ENCODE measurements around the gene CHTF8.

The CHTF8 gene

DNA sequence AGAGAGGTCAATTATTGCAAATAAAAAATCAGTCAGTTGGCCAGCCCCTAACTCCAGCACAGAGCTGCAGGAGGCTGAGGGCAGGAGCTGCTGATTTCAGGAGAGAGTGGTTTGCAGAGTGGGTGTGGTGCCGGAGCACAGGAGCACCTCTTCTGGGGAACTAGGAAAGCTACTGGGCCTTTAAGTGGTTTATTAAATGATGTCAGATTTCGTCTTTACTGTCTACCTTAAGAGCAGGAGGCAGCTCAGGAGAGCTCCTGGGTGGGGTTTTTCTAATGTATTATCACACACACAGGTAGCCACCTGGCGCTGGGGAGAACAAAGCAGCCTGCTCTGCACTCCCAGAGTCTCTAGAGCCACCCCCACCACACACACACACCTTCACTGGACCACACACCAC, 38.4 kb downstream of the CHTF8 start:
- no peaks in the 10 kb centered on the region for H3K9me3 ChIP-seq (ENCODE audit: low read depth, low read length)
- no peaks in the 10 kb centered on the region for H3K36me3 ChIP-seq (ENCODE audit: insufficient read depth, low read length)
- no peak overlapping the region for H3K9ac ChIP-seq (ENCODE audit: insufficient read length)
- no peak for DNase-seq (ENCODE audit: low read depth, low spot score)
- no peak overlapping the region for H3K27ac ChIP-seq
- no peak for TF ChIP-seq EZH2 (IDR thresholded peaks at IDR 0.05)
- TF ChIP-seq FOXP2 (optimal IDR thresholded peaks at IDR 0.05; ENCODE audit: control extremely low read depth, extremely low read length, insufficient read depth) = no peak
- no peak for TF ChIP-seq POLR2AphosphoS5 (IDR thresholded peaks at IDR 0.05; ENCODE audit: borderline replicate concordance, low read depth, low read length)
- no peak overlapping the region for H3K4me3 ChIP-seq

DNA sequence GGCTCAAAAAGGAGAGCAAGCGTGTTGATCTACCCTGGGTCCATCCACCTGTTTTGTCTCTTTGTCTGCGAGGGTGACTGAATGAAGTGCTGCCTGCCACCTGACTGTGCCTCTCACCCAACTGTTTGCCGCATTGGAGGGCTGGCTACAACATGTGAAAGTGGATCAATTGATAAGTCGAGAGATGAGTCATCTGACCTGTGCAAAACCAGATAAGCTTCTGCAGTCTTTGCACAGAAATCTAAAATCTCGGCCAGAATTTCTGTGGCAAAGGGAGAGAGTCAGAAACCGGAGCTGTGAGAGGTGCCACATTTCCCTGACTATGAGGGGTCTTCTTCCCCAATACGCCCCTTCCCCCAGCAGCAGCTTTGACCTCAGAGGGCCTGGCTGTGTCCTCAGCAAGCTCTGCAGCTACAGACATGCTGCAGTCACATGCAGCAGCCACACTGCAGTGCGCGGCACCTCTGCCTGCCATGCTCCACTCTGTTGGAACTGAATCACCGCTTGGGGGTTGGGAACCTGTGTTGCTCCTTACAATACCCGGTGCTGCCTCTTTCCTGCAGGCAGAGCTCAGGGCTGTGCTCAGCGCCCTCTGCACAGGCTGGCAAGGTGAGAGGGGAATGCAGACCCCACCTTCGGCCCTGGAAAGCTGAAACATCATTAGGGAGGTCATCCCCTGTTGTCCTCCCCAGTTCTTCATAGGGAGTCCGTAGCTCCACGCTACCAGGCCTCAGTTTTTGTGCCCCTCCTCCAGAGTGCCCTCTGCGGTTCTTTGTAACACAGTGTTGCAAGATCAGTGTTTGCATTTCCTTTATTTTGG, 43.1 kb downstream of the CHTF8 start:
- H3K27ac ChIP-seq = no peak overlapping the region
- DNase-seq (ENCODE audit: low read depth, low spot score) = no peak

DNA sequence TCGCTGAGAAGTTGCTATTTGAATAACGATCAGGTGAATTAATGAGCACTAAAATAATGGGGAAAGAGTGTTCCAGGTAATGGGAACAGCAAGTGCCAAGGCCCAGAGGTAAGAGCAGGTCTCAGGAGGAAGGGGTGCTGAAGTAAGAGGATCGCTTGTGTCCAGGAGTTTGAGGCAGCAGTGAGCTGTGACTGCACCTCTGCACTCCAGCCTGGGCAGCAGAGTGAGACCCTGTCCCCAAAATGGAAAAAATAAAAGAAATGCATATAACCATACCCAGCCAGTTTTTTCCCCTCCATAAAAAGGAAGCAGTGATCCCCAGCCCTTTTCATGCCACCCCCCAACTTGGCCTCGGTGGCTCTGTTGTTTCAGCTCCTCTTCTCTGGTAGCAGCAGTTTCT, 43.7 kb downstream of the CHTF8 start:
- Histone ChIP-seq H3K9ac (ENCODE audit: insufficient read length) (no peak overlapping the region), H3K9me3 (ENCODE audit: low read depth, low read length) (no peaks in the 10 kb centered on the region), H3K4me3 (no peak overlapping the region), H3K27ac (no peak overlapping the region), H3K36me3 (ENCODE audit: insufficient read depth, low read length) (no peaks in the 10 kb centered on the region)
- TF ChIP-seq FOXP2 (optimal IDR thresholded peaks at IDR 0.05; ENCODE audit: control extremely low read depth, extremely low read length, insufficient read depth) (no peak), POLR2AphosphoS5 (IDR thresholded peaks at IDR 0.05; ENCODE audit: borderline replicate concordance, low read depth, low read length) (no peak), EZH2 (IDR thresholded peaks at IDR 0.05) (no peak)
- no peak for DNase-seq (ENCODE audit: low read depth, low spot score)

More for the DNA sequence above, 43.1 kb downstream of the CHTF8 start:
- no peak for TF ChIP-seq POLR2AphosphoS5 (IDR thresholded peaks at IDR 0.05; ENCODE audit: borderline replicate concordance, low read depth, low read length)
- H3K9me3 ChIP-seq (ENCODE audit: low read depth, low read length) = no peaks in the 10 kb centered on the region
- H3K9ac ChIP-seq (ENCODE audit: insufficient read length) = no peak overlapping the region
- H3K4me3 ChIP-seq = no peak overlapping the region
- no peaks in the 10 kb centered on the region for H3K36me3 ChIP-seq (ENCODE audit: insufficient read depth, low read length)

DNA sequence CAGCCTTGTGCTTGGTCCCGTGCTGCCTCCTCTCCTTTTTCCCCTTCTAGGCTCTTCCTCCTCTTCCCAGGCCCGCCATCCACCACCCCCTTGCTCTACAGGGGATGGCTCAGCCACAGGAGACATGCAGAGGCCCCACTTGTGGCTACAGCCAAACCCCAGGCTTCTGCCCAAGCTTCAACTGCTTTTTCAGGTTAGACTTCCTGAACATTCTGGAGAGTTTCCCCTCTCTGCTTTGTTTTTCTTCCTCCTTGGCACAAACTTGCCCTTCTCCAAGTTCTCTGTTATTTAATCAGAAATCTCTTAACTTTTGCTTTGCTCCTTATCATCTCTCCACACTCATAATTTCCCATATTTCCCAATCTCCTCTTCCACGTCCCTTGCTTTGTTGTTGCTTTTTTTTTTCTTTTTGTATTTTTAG, 45.2 kb downstream of the CHTF8 start:
- Histone ChIP-seq H3K9me3 (ENCODE audit: low read depth, low read length) (no peaks in the 10 kb centered on the region), H3K36me3 (ENCODE audit: insufficient read depth, low read length) (no peaks in the 10 kb centered on the region), H3K4me3 (no peak overlapping the region), H3K9ac (ENCODE audit: insufficient read length) (no peak overlapping the region), H3K27ac (no peak overlapping the region)
- no peak for DNase-seq (ENCODE audit: low read depth, low spot score)
- TF ChIP-seq POLR2AphosphoS5 (IDR thresholded peaks at IDR 0.05; ENCODE audit: borderline replicate concordance, low read depth, low read length) = no peak
- no peak for TF ChIP-seq FOXP2 (optimal IDR thresholded peaks at IDR 0.05; ENCODE audit: control extremely low read depth, extremely low read length, insufficient read depth)
- TF ChIP-seq EZH2 (IDR thresholded peaks at IDR 0.05) = no peak

DNA sequence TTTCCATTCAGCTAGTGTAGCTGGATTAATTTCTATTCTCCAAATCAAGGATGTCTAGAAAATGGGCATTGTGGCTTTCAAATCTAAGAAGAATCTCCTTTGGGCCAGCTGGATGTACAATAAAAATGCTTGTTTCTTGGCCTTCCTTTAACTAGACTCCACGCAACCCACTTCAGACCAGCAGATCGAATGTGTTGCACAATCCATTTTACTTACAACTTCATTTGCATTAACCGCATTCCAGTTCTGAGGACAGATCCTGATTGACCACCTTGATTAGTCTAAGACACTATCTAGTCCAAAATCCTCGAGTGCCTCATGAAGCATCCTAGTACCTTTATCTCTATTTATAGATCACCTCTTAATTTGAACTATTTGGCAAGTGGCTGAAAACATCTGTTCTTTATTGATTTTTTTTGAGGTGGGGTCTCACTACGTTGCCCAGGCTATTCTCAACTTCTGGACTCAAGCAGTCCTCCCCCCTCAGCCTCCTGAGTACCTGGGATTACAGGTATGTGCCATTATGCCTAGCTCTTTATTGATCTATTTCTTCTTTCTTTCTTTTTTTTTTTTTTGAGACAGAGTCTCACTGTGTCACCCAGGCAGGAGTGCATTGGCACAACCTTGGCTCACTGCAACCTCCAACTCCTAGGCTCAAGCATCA, 47.2 kb downstream of the CHTF8 start:
- Histone ChIP-seq H3K9me3 (ENCODE audit: low read depth, low read length) (no peaks in the 10 kb centered on the region), H3K27ac (no peak overlapping the region)
- TF ChIP-seq FOXP2 (optimal IDR thresholded peaks at IDR 0.05; ENCODE audit: control extremely low read depth, extremely low read length, insufficient read depth) (no peak), POLR2AphosphoS5 (IDR thresholded peaks at IDR 0.05; ENCODE audit: borderline replicate concordance, low read depth, low read length) (no peak), EZH2 (IDR thresholded peaks at IDR 0.05) (no peak)

DNA sequence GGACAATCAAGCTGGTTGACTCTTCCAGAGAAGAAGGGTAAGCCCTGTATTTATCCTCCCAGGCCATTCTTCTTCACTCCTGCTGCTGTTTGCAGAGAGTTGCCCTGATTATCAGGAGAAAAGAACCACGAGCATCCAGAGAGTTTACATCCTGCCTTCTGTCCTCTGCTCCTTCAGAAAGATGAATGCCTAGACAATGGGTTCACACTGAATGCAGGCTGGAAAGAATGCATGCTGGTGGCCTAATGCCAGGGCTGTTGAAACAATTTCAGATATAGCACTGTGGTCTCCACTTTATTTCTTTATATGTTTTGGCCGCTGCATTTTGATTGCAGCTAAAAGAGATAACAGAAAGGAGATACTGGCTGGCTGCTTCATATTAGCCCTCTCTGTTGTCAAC, 48.1 kb downstream of the CHTF8 start:
- no peak overlapping the region for H3K4me3 ChIP-seq
- no peak overlapping the region for H3K27ac ChIP-seq
- TF ChIP-seq FOXP2 (optimal IDR thresholded peaks at IDR 0.05; ENCODE audit: control extremely low read depth, extremely low read length, insufficient read depth) (no peak), EZH2 (IDR thresholded peaks at IDR 0.05) (no peak), POLR2AphosphoS5 (IDR thresholded peaks at IDR 0.05; ENCODE audit: borderline replicate concordance, low read depth, low read length) (no peak)
- no peaks in the 10 kb centered on the region for H3K9me3 ChIP-seq (ENCODE audit: low read depth, low read length)
- no peak for DNase-seq (ENCODE audit: low read depth, low spot score)
- H3K36me3 ChIP-seq (ENCODE audit: insufficient read depth, low read length) = no peaks in the 10 kb centered on the region
- no peak overlapping the region for H3K9ac ChIP-seq (ENCODE audit: insufficient read length)

More for the DNA sequence above, 47.2 kb downstream of the CHTF8 start:
- Histone ChIP-seq H3K4me3 (no peak overlapping the region), H3K9ac (ENCODE audit: insufficient read length) (no peak overlapping the region), H3K36me3 (ENCODE audit: insufficient read depth, low read length) (no peaks in the 10 kb centered on the region)
- no peak for DNase-seq (ENCODE audit: low read depth, low spot score)

DNA sequence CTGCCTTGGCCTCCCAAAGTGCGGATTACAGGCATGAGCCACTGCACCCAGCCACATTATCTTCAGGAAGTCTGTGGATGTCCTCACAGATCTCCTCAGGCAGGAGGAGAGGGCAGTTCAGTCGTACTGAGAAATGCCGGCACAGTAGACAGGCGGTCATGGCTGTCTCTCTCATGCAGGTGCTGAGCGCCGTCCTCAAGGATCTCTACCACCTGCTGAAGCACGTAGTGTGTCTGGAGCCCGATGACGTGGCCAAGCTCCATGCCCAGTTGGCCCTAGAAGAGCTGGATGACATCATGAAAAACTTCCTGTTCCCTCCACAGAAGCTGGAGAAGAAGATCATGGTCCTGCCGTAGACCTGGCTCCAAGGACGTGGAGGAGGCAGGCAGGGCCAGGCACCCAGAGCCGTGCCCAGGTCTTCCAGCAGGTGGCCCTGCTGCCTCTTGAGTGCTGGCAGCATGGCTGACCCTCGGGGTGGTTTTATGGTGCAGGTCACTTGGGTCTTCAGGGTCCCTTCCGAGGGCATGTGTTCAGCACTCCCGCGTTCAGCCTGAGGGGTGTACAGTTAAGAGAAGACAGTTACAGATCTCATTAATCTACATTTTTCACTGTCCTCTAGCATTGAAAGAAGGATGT, 49.0 kb downstream of the CHTF8 start:
- no peak for DNase-seq (ENCODE audit: low read depth, low spot score)
- TF ChIP-seq POLR2AphosphoS5 (IDR thresholded peaks at IDR 0.05; ENCODE audit: borderline replicate concordance, low read depth, low read length) = no peak
- TF ChIP-seq EZH2 (IDR thresholded peaks at IDR 0.05) = no peak
- TF ChIP-seq FOXP2 (optimal IDR thresholded peaks at IDR 0.05; ENCODE audit: control extremely low read depth, extremely low read length, insufficient read depth) = no peak
- Histone ChIP-seq H3K27ac (no peak overlapping the region), H3K36me3 (ENCODE audit: insufficient read depth, low read length) (no peaks in the 10 kb centered on the region), H3K9ac (ENCODE audit: insufficient read length) (no peak overlapping the region), H3K9me3 (ENCODE audit: low read depth, low read length) (no peaks in the 10 kb centered on the region), H3K4me3 (no peak overlapping the region)

DNA sequence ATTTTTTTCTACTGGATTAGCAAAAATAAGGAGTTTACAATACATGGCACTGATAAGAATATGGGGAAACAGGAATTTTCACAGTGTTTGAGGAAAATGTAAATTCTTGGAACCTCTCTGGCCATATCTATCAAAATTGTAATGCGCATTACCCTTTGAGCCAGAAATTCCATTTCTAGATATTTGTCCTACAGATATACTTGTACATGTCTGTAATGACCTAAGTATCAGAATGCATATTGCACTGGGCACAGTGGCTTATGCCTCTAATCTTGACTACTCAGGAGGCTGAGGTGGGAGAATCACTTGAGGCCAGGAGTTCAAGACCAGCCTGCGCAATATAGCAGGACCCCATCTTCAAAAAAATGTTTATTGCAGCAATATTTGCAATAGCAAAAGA, 52.7 kb downstream of the CHTF8 start:
- Histone ChIP-seq H3K36me3 (ENCODE audit: insufficient read depth, low read length) (no peaks in the 10 kb centered on the region), H3K27ac (no peak overlapping the region), H3K4me3 (no peak overlapping the region), H3K9me3 (ENCODE audit: low read depth, low read length) (no peaks in the 10 kb centered on the region), H3K9ac (ENCODE audit: insufficient read length) (no peak overlapping the region)
- TF ChIP-seq EZH2 (IDR thresholded peaks at IDR 0.05) (no peak), POLR2AphosphoS5 (IDR thresholded peaks at IDR 0.05; ENCODE audit: borderline replicate concordance, low read depth, low read length) (no peak), FOXP2 (optimal IDR thresholded peaks at IDR 0.05; ENCODE audit: control extremely low read depth, extremely low read length, insufficient read depth) (no peak)
- no peak for DNase-seq (ENCODE audit: low read depth, low spot score)
